D721Med (cell line): ENCODE data around the gene MIPOL1.

Source experiments
- DNase-seq: peaks from one replicate; pipeline ENCODE4 v3.0.0; 2011; ENCODE audit warnings: low spot score; ENCODE audit not compliant: insufficient read length
- FAIRE-seq: peaks from 2 replicates; lab custom pipeline; 2011; peaks lifted over from hg19 to GRCh38; lab: Jason Lieb, UNC
- CTCF ChIP-seq: IDR thresholded peaks from 2 replicates; pipeline ENCODE4 v1.5.1; 2012; ENCODE audit warnings: mild to moderate bottlenecking, control low read depth; ENCODE audit not compliant: insufficient read depth; ENCODE audit errors: missing control alignments

The MIPOL1 gene

GRCh38 chr14:37241198-37241597 lies 43.5 kb downstream of the MIPOL1 start:
- no peak for DNase-seq
- FAIRE-seq, result no peak
- TF ChIP-seq CTCF, result no peak

GRCh38 chr14:37246427-37246829 lies 48.7 kb downstream of the MIPOL1 start:
- DNase-seq (peak; percentile 16), FAIRE-seq (peak; percentile 74)
- peak; percentile 67 for TF ChIP-seq CTCF

GRCh38 chr14:37247791-37248461 lies 50.2 kb downstream of the MIPOL1 start:
- TF ChIP-seq CTCF, result no peak
- no peak for DNase-seq
- FAIRE-seq, result no peak

- peak; percentile 21 for TF ChIP-seq CTCF
- FAIRE-seq, result no peak
- no peak for DNase-seq
These were observed 54.0 kb downstream of the MIPOL1 start for GRCh38 chr14:37251775-37252174.

GRCh38 chr14:37252434-37252833 lies 54.7 kb downstream of the MIPOL1 start:
- no peak for FAIRE-seq
- no peak for DNase-seq
- TF ChIP-seq CTCF, result no peak

- TF ChIP-seq CTCF, result no peak
- no peak for FAIRE-seq
- DNase-seq, result no peak
These were observed 56.2 kb downstream of the MIPOL1 start for GRCh38 chr14:37253905-37254304.

GRCh38 chr14:37254411-37254947 lies 56.7 kb downstream of the MIPOL1 start:
- DNase-seq (no peak), FAIRE-seq (no peak)
- TF ChIP-seq CTCF, result no peak
